HEK293 (cell line): ENCODE measurements around the gene FGFBP3.
A peak's percentile ranks its signal among the peaks of the same experiment; 100 is the strongest.

Experiments used
- KLF7 ChIP-seq: fragments of 450-650 bp; formaldehyde crosslinking; IDR thresholded peaks from 2 replicates; pipeline ENCODE4 v1.5.1; 2016; ENCODE audit warnings: missing biosample characterization, missing genetic modification characterization, borderline replicate concordance
- REST ChIP-seq: fragments of 450-650 bp; formaldehyde crosslinking; IDR thresholded peaks from 2 replicates; pipeline ENCODE4 v1.5.1; 2016; ENCODE audit warnings: missing biosample characterization, missing genetic modification characterization
- SP2 ChIP-seq: fragments of 450-650 bp; formaldehyde crosslinking; IDR thresholded peaks from 2 replicates; pipeline ENCODE4 v1.5.1; 2016; ENCODE audit warnings: missing biosample characterization, missing genetic modification characterization
- SP7 ChIP-seq: fragments of 450-650 bp; formaldehyde crosslinking; IDR thresholded peaks from 2 replicates; pipeline ENCODE4 v1.5.1; 2016; ENCODE audit warnings: missing biosample characterization, missing genetic modification characterization
- TSHZ1 ChIP-seq: fragments of 450-650 bp; formaldehyde crosslinking; IDR thresholded peaks from 2 replicates; pipeline ENCODE4 v1.5.1; 2016; ENCODE audit warnings: missing biosample characterization, missing genetic modification characterization, borderline replicate concordance
- WT1 ChIP-seq: fragments of 450-650 bp; formaldehyde crosslinking; IDR thresholded peaks from 2 replicates; pipeline ENCODE4 v1.5.1; 2016; ENCODE audit warnings: missing biosample characterization, missing genetic modification characterization
- ZBTB26 ChIP-seq: fragments of 450-650 bp; formaldehyde crosslinking; optimal IDR thresholded peaks from 2 replicates; pipeline ENCODE3; 2016; ENCODE audit warnings: missing biosample characterization, mild to moderate bottlenecking, missing genetic modification characterization
- ZNF10 ChIP-seq: fragments of 450-650 bp; formaldehyde crosslinking; IDR thresholded peaks from 2 replicates; pipeline ENCODE4 v1.5.1; 2017; ENCODE audit warnings: missing biosample characterization, missing genetic modification characterization
- ZNF157 ChIP-seq: fragments of 450-650 bp; formaldehyde crosslinking; IDR thresholded peaks from 2 replicates; pipeline ENCODE4 v1.5.1; 2016; ENCODE audit warnings: missing biosample characterization, missing genetic modification characterization
- ZNF274 ChIP-seq, 2 experiments: fragments of 200-500 bp in 1 of 2; fragments of 450-650 bp in 1 of 2; sonication (Bioruptor generic) in 1 of 2; formaldehyde crosslinking in 1 of 2; IDR thresholded peaks; 2 replicates each; pipeline versions ENCODE4 v1.5.1 to v1.6.1; 2014 to 2016; ENCODE audit warnings: borderline replicate concordance in 1 of 2, inconsistent platforms in 1 of 2, low read length in 1 of 2, missing biosample characterization in 1 of 2, missing genetic modification characterization in 1 of 2
- ZNF391 ChIP-seq: fragments of 450-650 bp; formaldehyde crosslinking; IDR thresholded peaks from 2 replicates; pipeline ENCODE4 v1.5.1; 2016; ENCODE audit warnings: low read depth, missing biosample characterization, missing genetic modification characterization, borderline replicate concordance
- ZNF501 ChIP-seq: fragments of 450-650 bp; formaldehyde crosslinking; IDR thresholded peaks from 2 replicates; pipeline ENCODE4 v1.5.1; 2016; ENCODE audit warnings: missing biosample characterization, missing genetic modification characterization
- ZNF585B ChIP-seq: fragments of 450-650 bp; formaldehyde crosslinking; IDR thresholded peaks from 2 replicates; pipeline ENCODE4 v1.5.1; 2016; ENCODE audit warnings: missing biosample characterization, missing genetic modification characterization
- ZNF629 ChIP-seq: fragments of 450-650 bp; formaldehyde crosslinking; IDR thresholded peaks from 2 replicates; pipeline ENCODE4 v1.5.1; 2017; ENCODE audit warnings: missing biosample characterization, missing genetic modification characterization
- ZNF704 ChIP-seq: fragments of 450-650 bp; formaldehyde crosslinking; IDR thresholded peaks from 2 replicates; pipeline ENCODE4 v1.5.1; 2016; ENCODE audit warnings: missing biosample characterization, missing genetic modification characterization
- ZNF785 ChIP-seq: fragments of 450-650 bp; formaldehyde crosslinking; IDR thresholded peaks from 2 replicates; pipeline ENCODE4 v1.5.1; 2016; ENCODE audit warnings: missing biosample characterization, missing genetic modification characterization
- ZSCAN30 ChIP-seq: fragments of 450-650 bp; IDR thresholded peaks from 2 replicates; pipeline ENCODE4 v1.5.1; 2018; ENCODE audit warnings: missing biosample characterization, mild to moderate bottlenecking, missing genetic modification characterization, moderate library complexity
- ZXDB ChIP-seq: fragments of 450-650 bp; formaldehyde crosslinking; IDR thresholded peaks from 2 replicates; pipeline ENCODE4 v1.5.1; 2016; ENCODE audit warnings: missing biosample characterization, missing genetic modification characterization
- TF ChIP-seq, protein P1 (sequence below): fragments of 450-650 bp; IDR thresholded peaks from 2 replicates; pipeline ENCODE4 v1.5.1; 2018; ENCODE audit warnings: missing biosample characterization, mild to moderate bottlenecking, missing genetic modification characterization
- TF ChIP-seq, protein P2 (sequence below): fragments of 450-650 bp; formaldehyde crosslinking; IDR thresholded peaks from 2 replicates; pipeline ENCODE4 v1.5.1; 2017; ENCODE audit warnings: missing biosample characterization, missing genetic modification characterization
- TF ChIP-seq, protein P3 (sequence below): fragments of 450-650 bp; formaldehyde crosslinking; IDR thresholded peaks from 2 replicates; pipeline ENCODE4 v1.5.1; 2017; ENCODE audit warnings: missing biosample characterization, missing genetic modification characterization
- TF ChIP-seq, protein P4 (sequence below): fragments of 450-650 bp; formaldehyde crosslinking; IDR thresholded peaks from 2 replicates; pipeline ENCODE4 v1.5.1; 2016; ENCODE audit warnings: missing biosample characterization, missing genetic modification characterization

Gene FGFBP3

GRCh38 chr10:91909117-91909677 lies at the start of gene FGFBP3 (continued):
- TF ChIP-seq, protein P1, sequence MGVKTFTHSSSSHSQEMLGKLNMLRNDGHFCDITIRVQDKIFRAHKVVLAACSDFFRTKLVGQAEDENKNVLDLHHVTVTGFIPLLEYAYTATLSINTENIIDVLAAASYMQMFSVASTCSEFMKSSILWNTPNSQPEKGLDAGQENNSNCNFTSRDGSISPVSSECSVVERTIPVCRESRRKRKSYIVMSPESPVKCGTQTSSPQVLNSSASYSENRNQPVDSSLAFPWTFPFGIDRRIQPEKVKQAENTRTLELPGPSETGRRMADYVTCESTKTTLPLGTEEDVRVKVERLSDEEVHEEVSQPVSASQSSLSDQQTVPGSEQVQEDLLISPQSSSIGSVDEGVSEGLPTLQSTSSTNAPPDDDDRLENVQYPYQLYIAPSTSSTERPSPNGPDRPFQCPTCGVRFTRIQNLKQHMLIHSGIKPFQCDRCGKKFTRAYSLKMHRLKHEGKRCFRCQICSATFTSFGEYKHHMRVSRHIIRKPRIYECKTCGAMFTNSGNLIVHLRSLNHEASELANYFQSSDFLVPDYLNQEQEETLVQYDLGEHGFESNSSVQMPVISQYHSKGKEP = no peak
- TF ChIP-seq ZNF10 (tag by site-specific recombination) (0 out of 2 replicates have a peak, but pooled peaks have one; percentile 6), ZNF585B (tag by site-specific recombination) (no peak), ZNF274 (IDR thresholded peaks at IDR 0.05; ENCODE audit: low read length) (no peak), ZNF274 (tag by site-specific recombination; IDR thresholded peaks at IDR 0.05; ENCODE audit: borderline replicate concordance) (no peak), ZSCAN30 (tag by site-specific recombination) (no peak), WT1 (tag by site-specific recombination) (no peak), ZNF629 (tag by site-specific recombination) (no peak), KLF7 (no peak; the same call in 1 of the 2 replicates), ZXDB (tag by site-specific recombination) (no peak; the same call in 1 of the 2 replicates), ZNF157 (no peak), ZNF391 (no peak), ZNF501 (no peak), ZNF704 (tag by site-specific recombination) (no peak), REST (tag by site-specific recombination) (no peak; the same call in 1 of the 2 replicates), TSHZ1 (tag by site-specific recombination) (no peak), ZNF785 (tag by site-specific recombination) (no peak), SP2 (tag by site-specific recombination) (peak; percentile 31), ZBTB26 (tag by site-specific recombination) (no peak), SP7 (tag by site-specific recombination) (no peak; the same call in none of the 2 replicates)
- TF ChIP-seq, protein P2, sequence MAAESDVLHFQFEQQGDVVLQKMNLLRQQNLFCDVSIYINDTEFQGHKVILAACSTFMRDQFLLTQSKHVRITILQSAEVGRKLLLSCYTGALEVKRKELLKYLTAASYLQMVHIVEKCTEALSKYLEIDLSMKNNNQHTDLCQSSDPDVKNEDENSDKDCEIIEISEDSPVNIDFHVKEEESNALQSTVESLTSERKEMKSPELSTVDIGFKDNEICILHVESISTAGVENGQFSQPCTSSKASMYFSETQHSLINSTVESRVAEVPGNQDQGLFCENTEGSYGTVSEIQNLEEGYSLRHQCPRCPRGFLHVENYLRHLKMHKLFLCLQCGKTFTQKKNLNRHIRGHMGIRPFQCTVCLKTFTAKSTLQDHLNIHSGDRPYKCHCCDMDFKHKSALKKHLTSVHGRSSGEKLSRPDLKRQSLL (tag by site-specific recombination) = no peak
- TF ChIP-seq, protein P3, sequence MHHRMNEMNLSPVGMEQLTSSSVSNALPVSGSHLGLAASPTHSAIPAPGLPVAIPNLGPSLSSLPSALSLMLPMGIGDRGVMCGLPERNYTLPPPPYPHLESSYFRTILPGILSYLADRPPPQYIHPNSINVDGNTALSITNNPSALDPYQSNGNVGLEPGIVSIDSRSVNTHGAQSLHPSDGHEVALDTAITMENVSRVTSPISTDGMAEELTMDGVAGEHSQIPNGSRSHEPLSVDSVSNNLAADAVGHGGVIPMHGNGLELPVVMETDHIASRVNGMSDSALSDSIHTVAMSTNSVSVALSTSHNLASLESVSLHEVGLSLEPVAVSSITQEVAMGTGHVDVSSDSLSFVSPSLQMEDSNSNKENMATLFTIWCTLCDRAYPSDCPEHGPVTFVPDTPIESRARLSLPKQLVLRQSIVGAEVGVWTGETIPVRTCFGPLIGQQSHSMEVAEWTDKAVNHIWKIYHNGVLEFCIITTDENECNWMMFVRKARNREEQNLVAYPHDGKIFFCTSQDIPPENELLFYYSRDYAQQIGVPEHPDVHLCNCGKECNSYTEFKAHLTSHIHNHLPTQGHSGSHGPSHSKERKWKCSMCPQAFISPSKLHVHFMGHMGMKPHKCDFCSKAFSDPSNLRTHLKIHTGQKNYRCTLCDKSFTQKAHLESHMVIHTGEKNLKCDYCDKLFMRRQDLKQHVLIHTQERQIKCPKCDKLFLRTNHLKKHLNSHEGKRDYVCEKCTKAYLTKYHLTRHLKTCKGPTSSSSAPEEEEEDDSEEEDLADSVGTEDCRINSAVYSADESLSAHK (tag by site-specific recombination) = peak; percentile 39; the same call in 1 of the 2 replicates
- TF ChIP-seq, protein P4, sequence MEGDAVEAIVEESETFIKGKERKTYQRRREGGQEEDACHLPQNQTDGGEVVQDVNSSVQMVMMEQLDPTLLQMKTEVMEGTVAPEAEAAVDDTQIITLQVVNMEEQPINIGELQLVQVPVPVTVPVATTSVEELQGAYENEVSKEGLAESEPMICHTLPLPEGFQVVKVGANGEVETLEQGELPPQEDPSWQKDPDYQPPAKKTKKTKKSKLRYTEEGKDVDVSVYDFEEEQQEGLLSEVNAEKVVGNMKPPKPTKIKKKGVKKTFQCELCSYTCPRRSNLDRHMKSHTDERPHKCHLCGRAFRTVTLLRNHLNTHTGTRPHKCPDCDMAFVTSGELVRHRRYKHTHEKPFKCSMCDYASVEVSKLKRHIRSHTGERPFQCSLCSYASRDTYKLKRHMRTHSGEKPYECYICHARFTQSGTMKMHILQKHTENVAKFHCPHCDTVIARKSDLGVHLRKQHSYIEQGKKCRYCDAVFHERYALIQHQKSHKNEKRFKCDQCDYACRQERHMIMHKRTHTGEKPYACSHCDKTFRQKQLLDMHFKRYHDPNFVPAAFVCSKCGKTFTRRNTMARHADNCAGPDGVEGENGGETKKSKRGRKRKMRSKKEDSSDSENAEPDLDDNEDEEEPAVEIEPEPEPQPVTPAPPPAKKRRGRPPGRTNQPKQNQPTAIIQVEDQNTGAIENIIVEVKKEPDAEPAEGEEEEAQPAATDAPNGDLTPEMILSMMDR (tag by site-specific recombination) = no peak; the same call in 1 of the 2 replicates
